Gastroesophageal sphincter (tissue), 3 donors: ENCODE measurements around the gene PAX7.

Experiments
- EP300 ChIP-seq: sonication (generic); formaldehyde crosslinking; IDR thresholded peaks from one replicate; pipeline ENCODE4 v1.6.1; 2017; ENCODE audit warnings: antibody characterized with exemption, mild to moderate bottlenecking
- POLR2A ChIP-seq, 2 donors: fragments of 450-650 bp; IDR thresholded peaks; one replicate each; pipeline ENCODE4 v1.6.1; 2017; ENCODE audit warnings: antibody characterized with exemption in 2 of 2, mild to moderate bottlenecking in 2 of 2, moderate library complexity in 1 of 2
- POLR2AphosphoS5 ChIP-seq: sonication (generic); formaldehyde crosslinking; IDR thresholded peaks from one replicate; pipeline ENCODE4 v1.6.1; 2017; ENCODE audit warnings: antibody characterized with exemption
- TF ChIP-seq, protein P1 (sequence below), 4 experiments: fragments of 200-600 bp in 2 of 4; fragments of 450-650 bp in 2 of 4; sonication (generic) in 1 of 4; IDR thresholded peaks; one replicate each; pipeline ENCODE4 v1.5.1; 2017 to 2019; ENCODE audit warnings: antibody characterized with exemption in 4 of 4, mild to moderate bottlenecking in 2 of 4, moderate library complexity in 2 of 4

DNA sequence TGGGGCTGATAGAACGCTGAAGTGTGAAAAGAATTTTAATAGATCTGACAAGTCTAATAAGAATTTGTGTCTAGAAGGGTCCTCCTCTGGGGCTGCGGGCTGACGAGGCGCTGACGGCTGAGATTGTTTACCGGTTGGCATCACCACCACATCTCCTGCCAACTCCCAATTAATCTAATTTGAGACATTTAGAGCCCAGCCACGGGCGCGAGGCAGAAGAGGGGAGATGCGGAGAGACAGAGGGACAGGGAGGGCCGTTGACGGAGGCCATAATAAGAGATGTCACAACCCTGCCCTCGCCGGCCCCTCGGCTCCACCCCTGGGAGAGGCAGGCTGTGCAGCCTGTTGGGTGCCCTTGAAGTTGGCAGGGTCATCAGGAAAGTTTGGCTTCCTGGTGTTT, 109.3 kb downstream of the PAX7 start:
- TF ChIP-seq POLR2A (IDR thresholded peaks at IDR 0.05) (no peak), POLR2AphosphoS5 (no peak), EP300 (no peak)
- TF ChIP-seq, protein P1, sequence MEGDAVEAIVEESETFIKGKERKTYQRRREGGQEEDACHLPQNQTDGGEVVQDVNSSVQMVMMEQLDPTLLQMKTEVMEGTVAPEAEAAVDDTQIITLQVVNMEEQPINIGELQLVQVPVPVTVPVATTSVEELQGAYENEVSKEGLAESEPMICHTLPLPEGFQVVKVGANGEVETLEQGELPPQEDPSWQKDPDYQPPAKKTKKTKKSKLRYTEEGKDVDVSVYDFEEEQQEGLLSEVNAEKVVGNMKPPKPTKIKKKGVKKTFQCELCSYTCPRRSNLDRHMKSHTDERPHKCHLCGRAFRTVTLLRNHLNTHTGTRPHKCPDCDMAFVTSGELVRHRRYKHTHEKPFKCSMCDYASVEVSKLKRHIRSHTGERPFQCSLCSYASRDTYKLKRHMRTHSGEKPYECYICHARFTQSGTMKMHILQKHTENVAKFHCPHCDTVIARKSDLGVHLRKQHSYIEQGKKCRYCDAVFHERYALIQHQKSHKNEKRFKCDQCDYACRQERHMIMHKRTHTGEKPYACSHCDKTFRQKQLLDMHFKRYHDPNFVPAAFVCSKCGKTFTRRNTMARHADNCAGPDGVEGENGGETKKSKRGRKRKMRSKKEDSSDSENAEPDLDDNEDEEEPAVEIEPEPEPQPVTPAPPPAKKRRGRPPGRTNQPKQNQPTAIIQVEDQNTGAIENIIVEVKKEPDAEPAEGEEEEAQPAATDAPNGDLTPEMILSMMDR (IDR thresholded peaks at IDR 0.05): no peak
